GM12873 (cell line): Measurements from ENCODE around the gene ZNF280B.

Experiments used
- CTCF ChIP-seq: IDR thresholded peaks from 2 replicates; pipeline ENCODE4 v1.5.1; 2012; ENCODE audit warnings: low read depth, mild to moderate bottlenecking, moderate library complexity, low read length, control low read depth; ENCODE audit not compliant: insufficient read depth; ENCODE audit errors: missing control alignments

ZNF280B gene

GRCh38 chr22:22454997-22455396 is 53.5 kb downstream of the ZNF280B start:
- TF ChIP-seq CTCF, result no peak

GRCh38 chr22:22452996-22453686 is 55.4 kb downstream of the ZNF280B start:
- TF ChIP-seq CTCF, result no peak

- no peak for TF ChIP-seq CTCF
Measured at GRCh38 chr22:22452211-22452610, 56.3 kb downstream of the ZNF280B start.

- TF ChIP-seq CTCF, result peak; percentile 25
Measured at GRCh38 chr22:22450343-22450839, 58.2 kb downstream of the ZNF280B start.

GRCh38 chr22:22449819-22450218 is 58.7 kb downstream of the ZNF280B start:
- TF ChIP-seq CTCF, result no peak

- no peak for TF ChIP-seq CTCF
Measured at GRCh38 chr22:22446517-22446916, 62.0 kb downstream of the ZNF280B start.

GRCh38 chr22:22442928-22443709 is 65.4 kb downstream of the ZNF280B start:
- no peak for TF ChIP-seq CTCF
